MCF 10A (cell line): Measurements from ENCODE around the gene SLC47A2. TPM values are rescaled to one million over a fixed set of nuclear protein-coding genes. Genes with fewer than 3 reads are reported as not detected.

Experiments used
- BruUV-seq: library from RNA; stranded (reverse); fragments of 400-500 nt; replicated peaks from 2 replicates; lab custom pipeline; 2021; lab: Mats Ljungman, UMichigan
- CTCF ChIA-PET: fragments of 300-600 bp; sonication (Branson Sonifier 250); formaldehyde crosslinking; extraction: SDS; loops from one replicate; lab custom pipeline; 2021; ENCODE audit warnings: antibody characterized with exemption, inconsistent platforms; lab: Yijun Ruan, JAX
- POLR2A ChIA-PET: fragments of 300-600, 350-650 bp; sonication (Branson Sonifier 250); formaldehyde crosslinking; extraction: SDS; loops from one replicate; lab custom pipeline; 2020; ENCODE audit warnings: antibody characterized with exemption, inconsistent platforms; lab: Yijun Ruan, JAX
- DNase-seq: peaks from one replicate; pipeline ENCODE4 v3.0.0-alpha.2; 2018; ENCODE audit not compliant: unreplicated experiment
- H3K27ac Mint-ChIP-seq: one replicate; pipeline ENCODE4 v1.8.0; 2022; ENCODE audit warnings: mild to moderate bottlenecking, low read depth, mixed read lengths; ENCODE audit not compliant: unreplicated experiment
- H3K27me3 Mint-ChIP-seq: one replicate; pipeline ENCODE4 v1.8.0; 2022; ENCODE audit warnings: mixed read lengths; ENCODE audit not compliant: insufficient read depth, unreplicated experiment
- H3K36me3 Mint-ChIP-seq: one replicate; pipeline ENCODE4 v1.8.0; 2022; ENCODE audit warnings: mild to moderate bottlenecking, moderate library complexity, mixed read lengths; ENCODE audit not compliant: insufficient read depth, unreplicated experiment
- H3K4me1 Mint-ChIP-seq: one replicate; pipeline ENCODE4 v1.8.0; 2022; ENCODE audit warnings: mixed read lengths; ENCODE audit not compliant: insufficient read depth, unreplicated experiment
- H3K4me3 Mint-ChIP-seq: one replicate; pipeline ENCODE4 v1.8.0; 2022; ENCODE audit warnings: mild to moderate bottlenecking, moderate library complexity, mixed read lengths; ENCODE audit not compliant: unreplicated experiment
- H3K9me3 Mint-ChIP-seq: one replicate; pipeline ENCODE4 v1.8.0; 2022; ENCODE audit warnings: mixed read lengths; ENCODE audit not compliant: unreplicated experiment
- CTCF ChIP-seq: fragments of 200-600 bp; IDR thresholded peaks from one replicate; pipeline ENCODE4 v1.8.0; 2022; ENCODE audit warnings: antibody characterized with exemption, mild to moderate bottlenecking; ENCODE audit not compliant: unreplicated experiment
- intact Hi-C: fragments of 100-400 bp; cut with micrococcal nuclease; formaldehyde crosslinking; loops from 2 replicates; pipeline ENCODE4 v1.14.1; 2022
- total RNA-seq: library from RNA; stranded (reverse); gene quantifications from 2 replicates; pipeline ENCODE4 v1.2.3, GENCODE V29; 2022

The SLC47A2 gene
- total RNA-seq, 1 experiment from 2014 or later: 0.54 TPM

DNA sequence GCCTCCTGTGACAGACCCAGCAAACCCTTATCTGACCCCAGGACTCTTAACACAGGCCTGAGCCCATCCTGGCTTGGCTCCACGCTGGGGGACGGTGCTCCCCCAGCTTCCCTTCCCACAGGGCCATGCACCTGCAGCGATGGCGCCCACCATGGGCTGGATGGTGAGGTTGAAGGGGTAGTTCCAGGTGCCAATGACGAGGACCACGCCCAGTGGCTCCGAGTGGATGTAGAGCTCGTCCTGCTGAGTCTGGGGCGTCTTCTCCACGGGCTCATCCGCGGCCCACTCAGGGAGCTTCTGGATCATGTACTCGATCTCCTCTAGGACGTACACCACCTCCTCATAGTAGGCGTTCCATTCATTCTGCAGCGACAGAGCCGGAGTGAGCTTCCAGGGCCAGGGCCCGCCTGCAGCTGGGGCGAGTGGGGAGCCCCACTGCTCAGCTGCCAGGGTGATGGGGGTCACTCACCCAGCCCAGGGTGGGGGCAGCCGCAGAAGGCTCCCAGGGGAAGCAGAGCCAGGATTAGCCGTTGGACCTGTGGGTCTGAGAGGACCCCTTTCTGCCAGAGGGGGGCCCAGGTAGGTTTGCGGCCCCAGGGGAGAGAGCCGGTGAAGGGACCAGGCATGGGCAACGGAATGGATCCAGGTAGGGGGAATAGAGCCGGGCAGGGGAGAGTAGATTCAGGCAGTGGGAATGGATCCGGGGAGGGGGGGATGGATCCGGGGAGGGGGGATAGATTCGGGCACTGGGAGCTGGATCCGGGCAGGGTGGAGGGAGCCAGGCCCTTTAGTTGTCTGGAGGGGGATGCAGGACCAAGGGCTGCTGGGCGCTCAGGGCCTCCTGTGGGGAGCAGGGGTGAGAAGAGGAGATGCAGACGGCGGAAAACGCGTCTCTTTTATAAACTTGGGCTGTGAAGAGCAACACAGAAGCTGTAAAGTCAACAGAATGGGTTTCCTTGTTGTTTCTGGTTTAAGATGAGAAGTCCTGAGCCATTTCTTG is 27.0 kb upstream of the SLC47A2 start:
- BruUV-seq: no TSS peak
- Mint-ChIP-seq H3K36me3 (peaks cover 7% of the 10 kb centered on the region), H3K27me3 (no peaks in the 10 kb centered on the region), H3K4me3 (no peak overlapping the region), H3K27ac (no peak overlapping the region), H3K4me1 (peaks cover 26% of the 10 kb centered on the region), H3K9me3 (no peaks in the 10 kb centered on the region)
- CTCF ChIA-PET: interaction anchor here (0.6 to 2.7 kb wide), 5 partner anchors 11 to 25 kb away, joined by 3 to 11 read pairs (median 4); no protein-coding TSS in a partner anchor
- intact Hi-C loops: no loop called here
- DNase-seq: no peak
- POLR2A ChIA-PET: interaction anchor here (0.6 to 3.1 kb wide), 3 partner anchors 8 to 18 kb away, joined by 3 to 21 read pairs (median 4); no protein-coding TSS in a partner anchor
- no peak for TF ChIP-seq CTCF

DNA sequence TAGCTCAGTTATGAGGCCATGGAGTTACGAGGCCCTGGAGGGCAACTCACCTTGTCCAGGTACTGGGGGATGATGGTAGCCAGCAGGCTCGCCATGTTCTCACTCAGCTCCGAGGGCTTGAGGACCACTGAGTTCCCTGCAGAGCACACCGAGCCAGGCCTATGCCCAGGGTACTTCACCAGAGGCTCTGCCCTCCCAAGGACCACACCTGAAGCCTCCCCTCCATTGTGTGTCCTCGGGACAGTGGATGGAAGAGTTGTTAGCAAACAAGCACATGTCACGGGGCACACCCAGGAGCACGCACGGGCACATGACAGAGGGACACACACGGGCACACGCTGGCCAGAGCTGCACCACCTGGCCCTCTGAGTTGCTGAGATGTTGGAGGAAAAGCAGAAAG is 26.1 kb upstream of the SLC47A2 start:
- H3K36me3 Mint-ChIP-seq: peaks cover 7% of the 10 kb centered on the region
- intact Hi-C loops: no loop called here
- DNase-seq: no peak
- ChIA-PET CTCF (interaction anchor here (0.6 to 2.7 kb wide), 3 partner anchors 11 to 24 kb away, joined by 3 to 11 read pairs (median 3); no protein-coding TSS in a partner anchor), POLR2A (interaction anchor here (1.0 to 3.1 kb wide), 4 partner anchors 9 to 36 kb away, joined by 3 to 21 read pairs (median 4); no protein-coding TSS in a partner anchor)
- H3K27me3 Mint-ChIP-seq: no peaks in the 10 kb centered on the region
- no TSS peak for BruUV-seq
- no peaks in the 10 kb centered on the region for H3K9me3 Mint-ChIP-seq
- H3K4me1 Mint-ChIP-seq: peaks cover 17% of the 10 kb centered on the region
- no peak overlapping the region for H3K27ac Mint-ChIP-seq
- no peak for TF ChIP-seq CTCF
- no peak overlapping the region for H3K4me3 Mint-ChIP-seq

- Mint-ChIP-seq H3K27me3 (no peaks in the 10 kb centered on the region), H3K36me3 (peaks cover 7% of the 10 kb centered on the region), H3K9me3 (no peaks in the 10 kb centered on the region), H3K4me3 (no peak overlapping the region), H3K4me1 (peaks cover 15% of the 10 kb centered on the region), H3K27ac (no peak overlapping the region)
- intact Hi-C loops: no loop called here
- no peak for TF ChIP-seq CTCF
- no peak for DNase-seq
- ChIA-PET CTCF (interaction anchor here (0.6 to 1.5 kb wide), 3 partner anchors 10 to 23 kb away, joined by 3 to 6 read pairs (median 3); no protein-coding TSS in a partner anchor), POLR2A (interaction anchor here (1.0 to 3.1 kb wide), 4 partner anchors 10 to 35 kb away, joined by 3 to 21 read pairs (median 4); no protein-coding TSS in a partner anchor)
- no TSS peak for BruUV-seq
Observed at GRCh38 chr17:19741832-19742457, 25.6 kb upstream of the SLC47A2 start.
